ENCODE data around the gene FBXO30. TPM values are rescaled to one million over a fixed set of nuclear protein-coding genes. Genes with fewer than 3 reads are reported as not detected.

The FBXO30 gene
- total RNA-seq, 1 donor from 2014 or later: 6.3 TPM

DNA sequence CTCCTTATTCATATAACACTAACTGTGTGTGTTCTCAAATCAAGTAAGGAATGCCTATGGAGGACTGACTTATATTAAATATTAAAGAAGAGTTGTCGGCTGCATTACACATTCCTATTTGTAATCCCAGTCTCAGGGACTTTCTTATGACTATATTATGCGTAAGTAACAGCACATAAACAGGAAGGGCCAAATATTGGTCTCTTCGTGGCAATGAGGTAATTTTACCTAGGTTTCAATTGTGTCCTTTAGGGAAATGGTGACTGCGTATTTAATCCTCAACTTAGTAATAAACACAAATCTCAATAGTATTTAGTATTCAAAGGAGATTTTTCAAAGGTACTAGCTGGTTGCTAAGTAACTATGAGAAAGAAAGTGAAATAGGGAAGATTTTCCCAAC, 56.5 kb downstream of the FBXO30 start:
- H3K27ac Mint-ChIP-seq: no peak overlapping the region
- DNase-seq: no peak
- H3K4me1 Mint-ChIP-seq: no peaks in the 10 kb centered on the region
- peaks cover 3% of the 10 kb centered on the region for H3K9me3 Mint-ChIP-seq
- H3K4me3 Mint-ChIP-seq: no peak overlapping the region
- intact Hi-C loops (cut with micrococcal nuclease): no loop called here
- H3K27me3 Mint-ChIP-seq: no peaks in the 10 kb centered on the region
- H3K36me3 Mint-ChIP-seq (ENCODE audit: low read depth): no peaks in the 10 kb centered on the region

DNA sequence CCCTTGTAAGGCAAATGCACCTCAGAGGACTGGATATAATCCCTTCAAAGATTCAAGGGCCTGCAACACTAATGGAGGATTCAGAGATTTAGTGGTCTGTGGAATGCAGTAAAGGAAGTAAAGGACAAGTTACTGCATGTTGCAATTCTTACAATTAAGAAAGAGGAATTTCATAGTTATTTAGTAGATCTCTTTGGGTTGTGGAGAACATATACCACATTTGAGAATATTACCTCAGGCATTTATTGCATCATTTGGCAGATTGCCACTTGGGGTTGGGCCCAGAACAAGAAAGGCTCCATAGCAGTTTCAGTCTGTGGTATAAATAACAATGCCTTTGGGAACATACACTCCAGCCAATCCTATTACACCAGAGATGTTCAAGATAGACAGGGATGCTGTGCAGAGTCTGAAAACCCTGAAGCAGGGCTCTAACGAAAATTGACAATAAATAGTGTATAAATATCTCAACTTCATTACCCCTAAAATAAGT, 58.4 kb downstream of the FBXO30 start:
- Mint-ChIP-seq H3K36me3 (ENCODE audit: low read depth) (no peaks in the 10 kb centered on the region), H3K27me3 (peaks cover 2% of the 10 kb centered on the region), H3K4me3 (no peak overlapping the region), H3K9me3 (peaks cover 3% of the 10 kb centered on the region), H3K27ac (no peak overlapping the region), H3K4me1 (no peaks in the 10 kb centered on the region)
- no peak for DNase-seq
- intact Hi-C loops (cut with micrococcal nuclease): no loop called here

DNA sequence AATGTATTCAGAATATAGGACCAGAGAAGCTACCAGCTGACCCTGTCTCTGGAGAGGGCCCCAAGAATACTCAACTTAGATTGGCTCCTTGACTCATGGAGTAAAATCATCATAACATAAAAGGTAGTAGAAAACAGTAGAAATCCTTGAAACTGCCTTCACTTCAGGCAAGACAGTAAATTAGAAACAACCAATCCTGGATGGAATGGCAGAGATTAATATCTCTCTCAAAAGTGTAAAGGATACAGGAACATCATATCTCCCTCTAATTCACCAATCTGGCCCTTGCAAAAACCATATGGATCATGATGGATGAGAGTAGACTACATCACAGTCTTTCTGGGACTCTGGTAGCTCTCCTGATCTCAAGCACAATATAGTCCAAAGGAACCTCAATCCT, 58.9 kb downstream of the FBXO30 start:
- intact Hi-C loops (cut with micrococcal nuclease): no loop called here
- peaks cover 2% of the 10 kb centered on the region for H3K27me3 Mint-ChIP-seq
- no peaks in the 10 kb centered on the region for H3K4me1 Mint-ChIP-seq
- no peak for DNase-seq
- no peak overlapping the region for H3K4me3 Mint-ChIP-seq
- H3K36me3 Mint-ChIP-seq (ENCODE audit: low read depth): no peaks in the 10 kb centered on the region
- H3K9me3 Mint-ChIP-seq: peaks cover 3% of the 10 kb centered on the region
- H3K27ac Mint-ChIP-seq: no peak overlapping the region

DNA sequence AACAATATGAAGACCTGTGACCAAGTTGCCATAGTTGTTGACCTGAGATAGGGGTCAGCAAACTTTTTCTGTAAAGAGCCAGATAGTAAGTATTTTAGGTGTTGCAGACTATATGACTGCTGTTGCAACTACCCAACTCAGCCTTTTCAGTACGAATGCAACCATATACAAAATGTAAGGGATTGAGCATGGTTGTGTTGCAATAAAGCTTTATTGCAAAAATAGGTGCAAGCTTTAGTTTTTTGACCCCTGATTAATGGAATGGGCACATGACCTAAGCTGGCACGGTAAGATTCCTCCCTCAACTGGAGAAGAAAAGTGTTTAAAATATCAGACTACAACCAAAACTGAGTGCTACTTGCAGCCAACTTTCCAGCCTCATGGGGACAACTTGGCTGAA, 62.0 kb downstream of the FBXO30 start:
- Mint-ChIP-seq H3K4me3 (no peak overlapping the region), H3K36me3 (ENCODE audit: low read depth) (no peaks in the 10 kb centered on the region), H3K27ac (no peak overlapping the region), H3K9me3 (peaks cover 8% of the 10 kb centered on the region), H3K27me3 (peaks cover 2% of the 10 kb centered on the region), H3K4me1 (peaks cover 4% of the 10 kb centered on the region)
- intact Hi-C loops (cut with micrococcal nuclease): no loop called here
- DNase-seq: no peak

DNA sequence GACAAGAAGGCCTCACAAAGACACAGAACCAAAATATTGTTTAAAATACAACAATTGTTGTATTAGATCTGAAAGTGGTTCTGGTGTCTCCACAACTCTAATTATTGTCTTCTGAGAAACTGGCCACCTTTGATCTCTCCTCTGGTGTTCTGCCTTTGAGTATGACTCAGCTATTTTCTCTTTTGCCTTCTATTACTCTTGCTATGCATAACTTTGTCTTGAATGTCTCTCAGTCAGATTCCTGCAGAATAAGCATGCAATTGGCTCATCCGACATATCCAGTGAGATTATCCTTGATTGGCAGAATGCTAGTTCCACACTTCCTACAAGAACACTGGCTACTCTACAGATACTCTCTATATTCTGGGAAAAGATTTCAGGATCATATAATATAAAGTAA, 65.0 kb downstream of the FBXO30 start:
- intact Hi-C loops (cut with micrococcal nuclease): no loop called here
- Mint-ChIP-seq H3K4me3 (no peak overlapping the region), H3K9me3 (peaks cover 8% of the 10 kb centered on the region), H3K27ac (no peak overlapping the region), H3K4me1 (peaks cover 4% of the 10 kb centered on the region), H3K27me3 (peaks cover 2% of the 10 kb centered on the region), H3K36me3 (ENCODE audit: low read depth) (peaks cover 1% of the 10 kb centered on the region)
- no peak for DNase-seq

DNA sequence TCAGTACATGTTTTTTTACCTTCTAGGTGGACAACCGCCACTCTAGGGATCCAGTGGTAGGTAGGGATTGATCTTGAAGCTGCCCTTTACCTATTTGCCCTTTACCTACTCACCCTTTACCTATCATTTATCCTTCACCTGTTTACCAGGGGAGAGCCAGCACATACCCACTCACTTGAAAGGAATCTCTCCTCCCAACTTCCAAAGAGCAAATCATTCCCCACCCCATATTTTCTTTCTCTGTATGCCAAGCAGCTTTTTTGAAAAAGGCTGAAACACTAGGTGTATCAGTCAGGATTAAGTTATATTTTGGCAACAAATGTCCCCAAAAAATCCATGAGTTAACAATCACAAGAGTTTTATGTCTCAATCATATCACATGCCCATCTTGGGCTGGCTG, 68.7 kb downstream of the FBXO30 start:
- peaks cover 9% of the 10 kb centered on the region for H3K9me3 Mint-ChIP-seq
- peaks cover 1% of the 10 kb centered on the region for H3K36me3 Mint-ChIP-seq (ENCODE audit: low read depth)
- intact Hi-C loops (cut with micrococcal nuclease): no loop called here
- DNase-seq: no peak
- H3K4me1 Mint-ChIP-seq: peaks cover 4% of the 10 kb centered on the region
- H3K27me3 Mint-ChIP-seq: peaks cover 4% of the 10 kb centered on the region
- no peak overlapping the region for H3K4me3 Mint-ChIP-seq
- H3K27ac Mint-ChIP-seq: no peak overlapping the region

DNA sequence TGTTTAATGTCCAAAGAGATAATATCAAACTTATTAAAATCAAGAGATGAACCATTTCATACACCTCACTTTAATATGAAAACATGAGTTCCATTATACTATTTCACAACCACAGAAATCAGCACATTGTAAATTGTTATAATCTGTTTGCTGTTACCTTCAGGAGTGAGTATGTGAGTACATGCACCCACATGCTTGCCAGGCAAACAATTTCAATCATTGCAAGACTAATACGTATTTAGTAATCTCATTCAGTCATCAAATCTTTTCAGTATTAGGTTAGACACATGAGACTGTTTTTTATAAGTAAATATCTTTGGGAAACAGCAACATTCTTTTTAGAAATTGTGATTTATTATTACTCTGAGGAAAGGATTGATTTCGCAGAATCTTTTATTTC, 70.0 kb downstream of the FBXO30 start:
- peaks cover 1% of the 10 kb centered on the region for H3K4me1 Mint-ChIP-seq
- no peak overlapping the region for H3K27ac Mint-ChIP-seq
- peaks cover 4% of the 10 kb centered on the region for H3K27me3 Mint-ChIP-seq
- no peak for DNase-seq
- intact Hi-C loops (cut with micrococcal nuclease): no loop called here
- peaks cover 1% of the 10 kb centered on the region for H3K36me3 Mint-ChIP-seq (ENCODE audit: low read depth)
- H3K9me3 Mint-ChIP-seq: peaks cover 17% of the 10 kb centered on the region
- H3K4me3 Mint-ChIP-seq: no peak overlapping the region

Other genes starting within 250 kb of the FBXO30 start
- gene EPM2A, start 79.3 kb downstream of the FBXO30 start, total RNA-seq: 4.2 and 4.6 TPM in 2 replicates
- 20.7 and 20.9 TPM in 2 replicates for gene SHPRH, start 149.6 kb upstream of the FBXO30 start, total RNA-seq
- gene GRM1, start 214.3 kb upstream of the FBXO30 start, total RNA-seq: not detected in 2 replicates